HepG2 (cell line): ENCODE results near the gene CGREF1. TPM values are rescaled to one million over a fixed set of nuclear protein-coding genes. Genes with fewer than 3 reads are reported as not detected.

Experiments
- ARID5B ChIP-seq: IDR thresholded peaks from 2 replicates; pipeline ENCODE4 v1.4.0; 2020; ENCODE audit warnings: mild to moderate bottlenecking, missing genetic modification reagents
- ISX ChIP-seq: sonication (generic); formaldehyde crosslinking; conservative IDR thresholded peaks from 2 replicates; pipeline ENCODE4 v1.5.0; 2020; ENCODE audit warnings: missing genetic modification reagents
- NR3C1 ChIP-seq: sonication (generic); formaldehyde crosslinking; IDR thresholded peaks from 2 replicates; pipeline ENCODE4 v1.4.0; 2020; ENCODE audit warnings: missing genetic modification reagents
- THAP11 ChIP-seq: IDR thresholded peaks from 2 replicates; pipeline ENCODE4 v1.6.1; 2016; ENCODE audit warnings: missing biosample characterization, missing genetic modification reagents
- TOE1 ChIP-seq: sonication (generic); formaldehyde crosslinking; IDR thresholded peaks from 2 replicates; pipeline ENCODE4 v1.4.0; 2020; ENCODE audit warnings: mild to moderate bottlenecking, missing genetic modification reagents
- ZFP90 ChIP-seq: sonication (generic); formaldehyde crosslinking; IDR thresholded peaks from 2 replicates; pipeline ENCODE4 v1.8.0; 2022; ENCODE audit warnings: missing genetic modification reagents, mild to moderate bottlenecking, inconsistent platforms, borderline replicate concordance
- ZNF12 ChIP-seq: sonication (generic); formaldehyde crosslinking; IDR thresholded peaks from 2 replicates; pipeline ENCODE4 v1.5.0; 2020; ENCODE audit warnings: missing genetic modification reagents
- ZNF160 ChIP-seq: sonication (generic); formaldehyde crosslinking; IDR thresholded peaks from 2 replicates; pipeline ENCODE4 v1.8.0; 2022; ENCODE audit warnings: mild to moderate bottlenecking, inconsistent platforms, missing genetic modification reagents
- ZNF367 ChIP-seq: sonication (generic); formaldehyde crosslinking; IDR thresholded peaks from 2 replicates; pipeline ENCODE4 v1.4.0; 2020; ENCODE audit warnings: missing genetic modification reagents, borderline replicate concordance
- ZNF652 ChIP-seq: IDR thresholded peaks from 2 replicates; pipeline ENCODE4 v1.6.1; 2016; ENCODE audit warnings: low read depth, borderline replicate concordance
- ZNF841 ChIP-seq: sonication (generic); formaldehyde crosslinking; IDR thresholded peaks from 2 replicates; pipeline ENCODE4 v1.8.1; 2023; ENCODE audit warnings: missing genetic modification reagents, borderline replicate concordance
- ZZZ3 ChIP-seq: sonication (generic); formaldehyde crosslinking; IDR thresholded peaks from 2 replicates; pipeline ENCODE4 v1.4.0; 2020; ENCODE audit warnings: missing genetic modification reagents, mild to moderate bottlenecking, borderline replicate concordance
- polyA plus RNA-seq, 8 experiments: library from polyadenylated mRNA; depleted of rRNA in 3 of 8; stranded (reverse) in 7 of 8; unstranded in 1 of 8; fragments of >200 nt; fragmentation: Illumina TruSeq in 4 of 8; extraction: Trizol in 4 of 8; gene quantifications; 2 replicates each; pipeline versions ENCODE4 v1.2.1 to v1.2.3, GENCODE V29; 2011 to 2016; ENCODE audit warnings: low read depth in 4 of 8, missing spikeins in 1 of 8, mixed read lengths in 1 of 8; ENCODE audit not compliant: insufficient read depth in 1 of 8
- total RNA-seq, 5 experiments: library from RNA; depleted of rRNA; stranded (reverse); fragments of >200 nt; fragmentation: Illumina TruSeq; extraction: Trizol; gene quantifications; 2 replicates each; pipeline ENCODE4 v1.2.3, GENCODE V29; 2016; ENCODE audit warnings: low read depth in 1 of 5
- TF ChIP-seq, protein P1 (sequence below): sonication (generic); formaldehyde crosslinking; IDR thresholded peaks from 2 replicates; pipeline ENCODE4 v1.4.0; 2020; ENCODE audit warnings: mild to moderate bottlenecking, missing genetic modification reagents
- TF ChIP-seq, protein P2 (sequence below): sonication (generic); formaldehyde crosslinking; IDR thresholded peaks from 2 replicates; pipeline ENCODE4 v1.4.0; 2020; ENCODE audit warnings: missing genetic modification reagents, borderline replicate concordance
- TF ChIP-seq, protein P3 (sequence below): sonication (generic); formaldehyde crosslinking; IDR thresholded peaks from 2 replicates; pipeline ENCODE4 v1.5.1; 2020; ENCODE audit warnings: missing genetic modification reagents, mild to moderate bottlenecking, borderline replicate concordance

The CGREF1 gene
- total and polyA plus RNA-seq, 2 of the 13 experiments (the other 11 are each of a cell fraction or from before 2014, with no cell fraction given): 13.9 to 23.4 TPM

- TF ChIP-seq, protein P1, sequence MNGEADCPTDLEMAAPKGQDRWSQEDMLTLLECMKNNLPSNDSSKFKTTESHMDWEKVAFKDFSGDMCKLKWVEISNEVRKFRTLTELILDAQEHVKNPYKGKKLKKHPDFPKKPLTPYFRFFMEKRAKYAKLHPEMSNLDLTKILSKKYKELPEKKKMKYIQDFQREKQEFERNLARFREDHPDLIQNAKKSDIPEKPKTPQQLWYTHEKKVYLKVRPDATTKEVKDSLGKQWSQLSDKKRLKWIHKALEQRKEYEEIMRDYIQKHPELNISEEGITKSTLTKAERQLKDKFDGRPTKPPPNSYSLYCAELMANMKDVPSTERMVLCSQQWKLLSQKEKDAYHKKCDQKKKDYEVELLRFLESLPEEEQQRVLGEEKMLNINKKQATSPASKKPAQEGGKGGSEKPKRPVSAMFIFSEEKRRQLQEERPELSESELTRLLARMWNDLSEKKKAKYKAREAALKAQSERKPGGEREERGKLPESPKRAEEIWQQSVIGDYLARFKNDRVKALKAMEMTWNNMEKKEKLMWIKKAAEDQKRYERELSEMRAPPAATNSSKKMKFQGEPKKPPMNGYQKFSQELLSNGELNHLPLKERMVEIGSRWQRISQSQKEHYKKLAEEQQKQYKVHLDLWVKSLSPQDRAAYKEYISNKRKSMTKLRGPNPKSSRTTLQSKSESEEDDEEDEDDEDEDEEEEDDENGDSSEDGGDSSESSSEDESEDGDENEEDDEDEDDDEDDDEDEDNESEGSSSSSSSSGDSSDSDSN (CRISPR knock-in tag): peak; percentile 74
- TF ChIP-seq ZNF841 (CRISPR knock-in tag) (no peak), TOE1 (peak; percentile 75; the same call in 1 of the 2 replicates), THAP11 (CRISPR knock-in tag) (peak; percentile 86), ZNF367 (CRISPR knock-in tag) (no peak), ARID5B (CRISPR knock-in tag) (peak; percentile 76), ZNF12 (CRISPR knock-in tag) (peak; percentile 51; the same call in 1 of the 2 replicates), ZNF652 (CRISPR knock-in tag) (no peak), ISX (no peak), ZFP90 (CRISPR knock-in tag) (peak; percentile 44; the same call in 1 of the 2 replicates), NR3C1 (CRISPR knock-in tag) (no peak), ZZZ3 (CRISPR knock-in tag) (no peak), ZNF160 (CRISPR knock-in tag) (peak; percentile 26; the same call in 1 of the 2 replicates)
- TF ChIP-seq, protein P2, sequence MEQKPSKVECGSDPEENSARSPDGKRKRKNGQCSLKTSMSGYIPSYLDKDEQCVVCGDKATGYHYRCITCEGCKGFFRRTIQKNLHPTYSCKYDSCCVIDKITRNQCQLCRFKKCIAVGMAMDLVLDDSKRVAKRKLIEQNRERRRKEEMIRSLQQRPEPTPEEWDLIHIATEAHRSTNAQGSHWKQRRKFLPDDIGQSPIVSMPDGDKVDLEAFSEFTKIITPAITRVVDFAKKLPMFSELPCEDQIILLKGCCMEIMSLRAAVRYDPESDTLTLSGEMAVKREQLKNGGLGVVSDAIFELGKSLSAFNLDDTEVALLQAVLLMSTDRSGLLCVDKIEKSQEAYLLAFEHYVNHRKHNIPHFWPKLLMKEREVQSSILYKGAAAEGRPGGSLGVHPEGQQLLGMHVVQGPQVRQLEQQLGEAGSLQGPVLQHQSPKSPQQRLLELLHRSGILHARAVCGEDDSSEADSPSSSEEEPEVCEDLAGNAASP: peak; percentile 84
- TF ChIP-seq, protein P3, sequence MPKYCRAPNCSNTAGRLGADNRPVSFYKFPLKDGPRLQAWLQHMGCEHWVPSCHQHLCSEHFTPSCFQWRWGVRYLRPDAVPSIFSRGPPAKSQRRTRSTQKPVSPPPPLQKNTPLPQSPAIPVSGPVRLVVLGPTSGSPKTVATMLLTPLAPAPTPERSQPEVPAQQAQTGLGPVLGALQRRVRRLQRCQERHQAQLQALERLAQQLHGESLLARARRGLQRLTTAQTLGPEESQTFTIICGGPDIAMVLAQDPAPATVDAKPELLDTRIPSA (CRISPR knock-in tag): no peak
Measured at GRCh38 chr2:27093430-27094352, 25.2 kb downstream of the CGREF1 start (continued).
